Sigmoid colon (tissue), 7 donors: ENCODE results near the gene KEAP1. TPM values are rescaled to one million over a fixed set of nuclear protein-coding genes. Genes with fewer than 3 reads are reported as not detected.
"Not testable (repeated sequence)": the region's sequence is repeated elsewhere in the genome, so short reads cannot be mapped to it uniquely, and the experiment has no call there.

Experiments used
- DNase-seq: peaks from one replicate; pipeline ENCODE4 v3.0.0-alpha.2; 2019
- H3K27ac ChIP-seq, 4 donors: fragments of 200-600 bp; sonication (generic); one replicate each; pipeline ENCODE4 v1.5.1; 2016 to 2019; ENCODE audit warnings: mild to moderate bottlenecking in 1 of 4
- H3K27me3 ChIP-seq, 3 donors: fragments of 200-600 bp; sonication (generic); one replicate each; pipeline ENCODE4 v1.5.1; 2019; ENCODE audit warnings: mild to moderate bottlenecking in 1 of 3
- H3K36me3 ChIP-seq, 4 donors: fragments of 200-600 bp; sonication (generic); one replicate each; pipeline ENCODE4 v1.5.1; 2016 to 2019
- H3K4me1 ChIP-seq, 4 donors: fragments of 200-600 bp; sonication (generic); one replicate each; pipeline ENCODE4 v1.5.1; 2017 to 2019
- H3K4me3 ChIP-seq, 4 donors: fragments of 200-600 bp; sonication (generic); one replicate each; pipeline ENCODE4 v1.5.1; 2017 to 2019; ENCODE audit warnings: mild to moderate bottlenecking in 2 of 4, moderate library complexity in 1 of 4
- H3K9me3 ChIP-seq, 4 donors: fragments of 200-600 bp in 3 of 4; sonication (generic) in 3 of 4; one replicate each; pipeline versions ENCODE4 v1.5.1 to v1.6.1; 2013 to 2019
- CTCF ChIP-seq, 4 experiments: fragments of 450-650 bp in 3 of 4; fragments of 200-600 bp in 1 of 4; IDR thresholded peaks; one replicate each; pipeline ENCODE4 v1.5.1; 2016 to 2019; ENCODE audit warnings: antibody characterized with exemption in 4 of 4, mild to moderate bottlenecking in 3 of 4, moderate library complexity in 2 of 4
- EP300 ChIP-seq, 4 donors: sonication (generic); formaldehyde crosslinking; IDR thresholded peaks; one replicate each; pipeline ENCODE4 v1.6.1; 2017; ENCODE audit warnings: antibody characterized with exemption in 4 of 4
- POLR2A ChIP-seq, 2 donors: fragments of 450-650 bp; IDR thresholded peaks; one replicate each; pipeline ENCODE4 v1.6.1; 2016; ENCODE audit warnings: antibody characterized with exemption in 2 of 2, mild to moderate bottlenecking in 2 of 2, moderate library complexity in 2 of 2
- POLR2AphosphoS5 ChIP-seq, 4 donors: sonication (generic); formaldehyde crosslinking; IDR thresholded peaks; one replicate each; pipeline ENCODE4 v1.6.1; 2017; ENCODE audit warnings: antibody characterized with exemption in 4 of 4
- WGBS, 2 donors: extraction: QIAGEN DNeasy Blood & Tissue Kit; methylation state at CpG; one replicate each; pipeline ENCODE4 v1.1.7; 2013; 5-methylcytosine and 5-hydroxymethylcytosine counted together
- intact Hi-C: fragments of 100-400 bp; cut with DNase I; formaldehyde crosslinking; loops from one replicate; pipeline ENCODE4 v1.15.1; 2023
- polyA plus RNA-seq, 3 donors: library from polyadenylated mRNA; stranded (reverse); fragments of 200-250 nt; gene quantifications; one replicate each; pipeline ENCODE4 v1.2.3, GENCODE V29; 2013
- total RNA-seq, 4 donors: library from RNA; depleted of rRNA; stranded (reverse); fragments of >200 nt; gene quantifications; one replicate each; pipeline ENCODE4 v1.1.0, GENCODE V29; 2016
- donor health status: healthy with polysubstance abuse.
- donor health status: Bipolar disorder and iron deficiency.
- donor health status: healthy.

The KEAP1 gene
- total and polyA plus RNA-seq, 7 donors, result 43.2 to 67.8 (median 50.5) TPM

GRCh38 chr19:10537668-10538067, 34.5 kb upstream of the KEAP1 start:
- Histone ChIP-seq H3K4me3 (no peak overlapping the region), H3K27ac (no peak overlapping the region), H3K27me3 (peaks cover 0 to 7% (median 5%) of the 10 kb centered on the region in 3 donors), H3K36me3 (no peaks in the 10 kb centered on the region), H3K9me3 (no peaks in the 10 kb centered on the region), H3K4me1 (no peaks in the 10 kb centered on the region)
- no peak for DNase-seq
- intact Hi-C loops, result loop anchor here (2.0 kb wide), 1 partner anchor 21 kb away; the partner anchor contains the start of gene S1PR5
- TF ChIP-seq POLR2A (IDR thresholded peaks at IDR 0.05) (no peak), POLR2AphosphoS5 (IDR thresholded peaks at IDR 0.05) (no peak), CTCF (IDR thresholded peaks at IDR 0.05) (no peak), EP300 (IDR thresholded peaks at IDR 0.05) (no peak)
- 68 to 84% methylated on average over 11 of the region's 11 CpGs for WGBS, 2 donors

GRCh38 chr19:10535613-10536012, 32.5 kb upstream of the KEAP1 start:
- Histone ChIP-seq H3K27me3 (peaks cover 0 to 7% (median 5%) of the 10 kb centered on the region in 3 donors), H3K4me1 (no peaks in the 10 kb centered on the region), H3K27ac (no peak overlapping the region), H3K4me3 (no peak overlapping the region), H3K9me3 (no peaks in the 10 kb centered on the region), H3K36me3 (no peaks in the 10 kb centered on the region)
- intact Hi-C loops, result loop anchor here (2.0 kb wide), 1 partner anchor 19 kb away; the partner anchor contains the start of gene S1PR5
- DNase-seq, result no peak
- 67 to 79% methylated on average over 6 of the region's 6 CpGs for WGBS, 2 donors
- TF ChIP-seq EP300 (IDR thresholded peaks at IDR 0.05), result no peak
- TF ChIP-seq POLR2A (IDR thresholded peaks at IDR 0.05), result no peak
- no peak for TF ChIP-seq CTCF (IDR thresholded peaks at IDR 0.05)
- TF ChIP-seq POLR2AphosphoS5 (IDR thresholded peaks at IDR 0.05), result no peak

GRCh38 chr19:10533646-10534386, 30.7 kb upstream of the KEAP1 start:
- no peaks in the 10 kb centered on the region for H3K9me3 ChIP-seq
- intact Hi-C loops, result no loop called here
- DNase-seq, result no peak
- no peak overlapping the region for H3K4me3 ChIP-seq
- 76 to 78% methylated on average over 10 of the region's 10 CpGs for WGBS, 2 donors
- TF ChIP-seq POLR2A (IDR thresholded peaks at IDR 0.05) (no peak), EP300 (IDR thresholded peaks at IDR 0.05) (no peak), CTCF (IDR thresholded peaks at IDR 0.05) (no peak), POLR2AphosphoS5 (IDR thresholded peaks at IDR 0.05) (no peak)
- peak overlapping the region in 1 of 4 donors; percentile 64 for H3K27ac ChIP-seq
- no peaks in the 10 kb centered on the region for H3K36me3 ChIP-seq
- H3K27me3 ChIP-seq, result peaks cover 0 to 7% (median 5%) of the 10 kb centered on the region in 3 donors
- no peaks in the 10 kb centered on the region for H3K4me1 ChIP-seq

GRCh38 chr19:10532457-10532856, 29.3 kb upstream of the KEAP1 start:
- Histone ChIP-seq H3K27ac (no peak overlapping the region), H3K9me3 (no peaks in the 10 kb centered on the region), H3K4me3 (no peak overlapping the region), H3K4me1 (no peaks in the 10 kb centered on the region), H3K36me3 (no peaks in the 10 kb centered on the region), H3K27me3 (peaks cover 0 to 5% (median 0%) of the 10 kb centered on the region in 3 donors)
- intact Hi-C loops, result no loop called here
- WGBS, 2 donors, result 91% methylated on average over 1 of the region's 1 CpG
- DNase-seq, result no peak
- TF ChIP-seq POLR2A (IDR thresholded peaks at IDR 0.05), result no peak
- TF ChIP-seq POLR2AphosphoS5 (IDR thresholded peaks at IDR 0.05), result no peak
- TF ChIP-seq EP300 (IDR thresholded peaks at IDR 0.05), result no peak
- no peak for TF ChIP-seq CTCF (IDR thresholded peaks at IDR 0.05)

GRCh38 chr19:10526887-10527286, 23.7 kb upstream of the KEAP1 start:
- intact Hi-C loops, result not testable (repeated sequence)

More at GRCh38 chr19:10526887-10527286, 23.7 kb upstream of the KEAP1 start:
- not testable (repeated sequence) for H3K27me3 ChIP-seq, H3K27ac ChIP-seq, DNase-seq, H3K36me3 ChIP-seq, H3K4me3 ChIP-seq, H3K9me3 ChIP-seq, H3K4me1 ChIP-seq
- WGBS, 2 donors, result 85 to 91% methylated on average over 8 of the region's 8 CpGs
